Hepatocyte (in vitro differentiated cells): Measurements from ENCODE around the gene MYOD1. TPM values are rescaled to one million over a fixed set of nuclear protein-coding genes. Genes with fewer than 3 reads are reported as not detected.

Source experiments
- DNase-seq: peaks from one replicate; pipeline ENCODE4 v3.0.0-alpha.2; 2016; ENCODE audit warnings: low spot score
- H2AFZ ChIP-seq: fragments of 200-600 bp; sonication (generic); 2 replicates; pipeline ENCODE4 v1.6.0; 2016; ENCODE audit warnings: antibody characterized with exemption, mild to moderate bottlenecking
- H3K27ac ChIP-seq: fragments of 200-600 bp; sonication (generic); 2 replicates; pipeline ENCODE4 v1.5.1; 2016; ENCODE audit warnings: mild to moderate bottlenecking
- H3K27me3 ChIP-seq: fragments of 200-600 bp; sonication (generic); 2 replicates; pipeline ENCODE4 v1.6.1; 2016
- H3K36me3 ChIP-seq: fragments of 200-600 bp; sonication (generic); replicated peaks from 2 replicates; pipeline ENCODE4 v1.5.1; 2016; ENCODE audit warnings: low read depth; ENCODE audit not compliant: insufficient read depth
- H3K4me1 ChIP-seq: fragments of 200-600 bp; sonication (generic); 2 replicates; pipeline ENCODE4 v1.5.1; 2016; ENCODE audit warnings: mild to moderate bottlenecking, moderate library complexity; ENCODE audit not compliant: insufficient read depth
- H3K4me2 ChIP-seq: fragments of 200-600 bp; sonication (generic); 2 replicates; pipeline ENCODE4 v1.6.0; 2016
- H3K4me3 ChIP-seq: fragments of 200-600 bp; sonication (generic); 2 replicates; pipeline ENCODE4 v1.5.1; 2016; ENCODE audit warnings: mild to moderate bottlenecking
- H3K79me2 ChIP-seq: fragments of 200-600 bp; sonication (generic); 2 replicates; pipeline ENCODE4 v1.6.0; 2017; ENCODE audit warnings: mild to moderate bottlenecking
- H3K9me2 ChIP-seq: fragments of 200-600 bp; sonication (generic); replicated peaks from 2 replicates; pipeline ENCODE4 v1.6.0; 2017; ENCODE audit warnings: mild to moderate bottlenecking; ENCODE audit not compliant: insufficient read depth
- H3K9me3 ChIP-seq: fragments of 200-600 bp; sonication (generic); 2 replicates; pipeline ENCODE4 v1.5.1; 2016; ENCODE audit warnings: low read depth, mild to moderate bottlenecking
- H4K20me1 ChIP-seq: fragments of 200-600 bp; sonication (generic); 2 replicates; pipeline ENCODE4 v1.6.0; 2016; ENCODE audit warnings: mild to moderate bottlenecking; ENCODE audit not compliant: insufficient read depth, poor library complexity, severe bottlenecking
- EZH2 ChIP-seq: fragments of 200-600 bp; sonication (generic); IDR thresholded peaks from 2 replicates; pipeline ENCODE4 v1.6.1; 2016; ENCODE audit warnings: antibody characterized with exemption, mild to moderate bottlenecking, borderline replicate concordance
- EZH2phosphoT487 ChIP-seq: fragments of 200-600 bp; sonication (generic); IDR thresholded peaks from one replicate; pipeline ENCODE4 v1.6.1; 2018; ENCODE audit warnings: antibody characterized with exemption, mild to moderate bottlenecking, low read depth, moderate library complexity; ENCODE audit not compliant: unreplicated experiment, severe bottlenecking
- WGBS: methylation state at CpG from one replicate; pipeline ENCODE4 v1.1.6; 2016; ENCODE audit warnings: low lambda C conversion rate; ENCODE audit errors: missing lambda C conversion rate; 5-methylcytosine and 5-hydroxymethylcytosine counted together
- polyA plus RNA-seq: library from polyadenylated mRNA; unstranded; fragments of >200 nt; fragmentation: Nextera tagmentation; extraction: Ambion mirVana; gene quantifications from 2 replicates; pipeline ENCODE4 v1.2.1, GENCODE V29; 2016
- total RNA-seq: library from RNA; depleted of rRNA; stranded (reverse); fragments of >200 nt; gene quantifications from 2 replicates; pipeline ENCODE4 v1.2.3, GENCODE V29; 2014
- TF ChIP-seq, protein P1 (sequence below): fragments of 200-600 bp; sonication (generic); IDR thresholded peaks from 2 replicates; pipeline ENCODE4 v1.5.1; 2016; ENCODE audit warnings: antibody characterized with exemption, mild to moderate bottlenecking; ENCODE audit not compliant: poor library complexity

Gene MYOD1
- total and polyA plus RNA-seq, 2 experiments from 2014 or later: not detected

DNA sequence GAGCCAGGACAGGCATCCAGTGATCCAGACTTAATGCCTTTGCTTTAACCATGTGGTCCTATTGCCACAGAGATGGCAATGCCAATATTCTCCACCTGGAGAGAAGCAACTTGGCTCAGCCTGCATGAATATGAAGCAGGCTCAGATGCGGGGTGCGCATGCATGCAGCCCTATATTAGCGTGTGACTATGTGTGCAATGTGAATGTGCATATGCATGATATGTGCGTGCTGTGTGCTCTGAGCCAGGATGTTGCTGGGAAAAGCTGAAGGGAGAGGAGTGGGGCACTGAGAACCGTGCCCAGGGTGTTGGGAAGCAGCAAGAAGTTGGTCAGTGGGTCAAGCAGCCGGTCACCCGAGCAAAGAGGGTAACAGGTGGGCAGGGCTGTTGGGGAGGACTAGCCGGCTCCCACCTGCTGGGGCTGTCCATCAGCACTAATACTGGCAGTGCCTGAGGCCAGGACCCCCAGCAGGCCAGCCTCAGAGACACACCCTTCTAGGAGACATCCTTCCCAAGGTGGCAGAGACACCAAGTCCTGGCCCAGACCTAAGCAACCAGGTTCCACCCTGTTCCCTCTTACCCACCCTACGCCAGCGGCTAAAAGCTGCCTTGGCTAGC lies 24.8 kb upstream of the MYOD1 start:
- H3K27ac ChIP-seq: no peak overlapping the region
- peaks cover 72% of the 10 kb centered on the region for H3K27me3 ChIP-seq
- TF ChIP-seq EZH2: no peak
- H3K79me2 ChIP-seq: no peaks in the 10 kb centered on the region
- WGBS: 93% methylated on average over 10 of the region's 10 CpGs
- no peaks in the 10 kb centered on the region for H3K36me3 ChIP-seq
- no peak overlapping the region for H3K4me2 ChIP-seq
- no peaks in the 10 kb centered on the region for H3K4me1 ChIP-seq
- H4K20me1 ChIP-seq: no peaks in the 10 kb centered on the region
- H3K9me2 ChIP-seq: no peaks in the 10 kb centered on the region
- DNase-seq: no peak
- no peak overlapping the region for H3K4me3 ChIP-seq
- H2AFZ ChIP-seq: no peak overlapping the region
- no peaks in the 10 kb centered on the region for H3K9me3 ChIP-seq

DNA sequence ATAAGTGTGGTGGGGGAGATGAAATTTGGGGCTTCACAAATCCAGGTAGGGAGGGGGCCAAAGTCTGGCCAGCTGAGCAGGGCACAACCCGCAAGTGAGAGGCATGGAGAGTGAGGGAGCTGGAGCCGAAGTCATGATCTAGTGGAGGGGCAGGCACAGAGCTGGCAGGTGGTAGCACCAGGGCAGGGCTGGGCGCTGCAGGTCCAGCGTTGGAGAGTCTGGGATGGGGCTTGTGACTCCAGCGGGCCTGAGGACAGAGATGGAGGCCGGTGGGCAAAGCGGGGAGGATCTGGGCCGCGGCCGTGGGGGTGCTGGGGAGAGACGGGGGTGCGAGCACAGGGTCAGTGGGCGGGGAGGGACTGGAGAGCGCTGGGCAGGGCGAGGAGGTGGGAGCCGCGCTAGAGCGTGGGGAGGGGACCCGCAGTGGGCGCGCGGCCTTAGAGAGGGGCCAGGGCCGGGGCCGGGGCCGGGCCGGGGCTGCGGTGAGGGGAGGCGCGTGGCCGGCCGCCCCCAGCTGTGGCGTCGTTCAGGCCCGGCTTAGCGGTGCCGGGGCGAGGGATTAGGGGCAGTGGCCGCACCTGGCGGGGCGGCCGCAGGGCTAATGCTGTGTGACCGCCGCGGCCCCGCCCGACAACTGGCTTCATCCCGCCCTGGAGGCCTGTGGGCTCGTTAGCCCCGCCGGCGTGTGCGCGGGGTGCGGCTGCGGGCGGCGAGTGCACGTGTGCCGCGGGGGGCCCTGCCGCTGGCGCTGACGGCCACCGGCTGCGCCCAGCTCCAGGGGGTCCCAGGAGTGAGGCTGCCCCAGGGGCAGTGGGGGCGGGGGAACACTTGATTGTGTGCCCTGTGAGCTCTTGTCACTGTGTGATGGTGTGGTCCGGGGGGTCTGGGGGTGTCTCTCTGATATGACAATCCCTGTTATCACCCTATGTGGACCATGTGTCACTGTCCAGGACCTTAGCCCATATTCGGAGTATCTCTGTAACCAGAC lies 23.6 kb upstream of the MYOD1 start:
- no peaks in the 10 kb centered on the region for H3K9me2 ChIP-seq
- no peak overlapping the region for H3K27ac ChIP-seq
- no peaks in the 10 kb centered on the region for H3K9me3 ChIP-seq
- H3K27me3 ChIP-seq: peaks cover 61% of the 10 kb centered on the region
- no peaks in the 10 kb centered on the region for H3K4me1 ChIP-seq
- H3K36me3 ChIP-seq: no peaks in the 10 kb centered on the region
- no peak overlapping the region for H3K4me3 ChIP-seq
- no peaks in the 10 kb centered on the region for H4K20me1 ChIP-seq
- no peak overlapping the region for H2AFZ ChIP-seq
- DNase-seq: no peak
- 30% methylated on average over 14 of the region's 68 CpGs for WGBS
- TF ChIP-seq EZH2phosphoT487 (no peak), EZH2 (no peak)
- TF ChIP-seq, protein P1, sequence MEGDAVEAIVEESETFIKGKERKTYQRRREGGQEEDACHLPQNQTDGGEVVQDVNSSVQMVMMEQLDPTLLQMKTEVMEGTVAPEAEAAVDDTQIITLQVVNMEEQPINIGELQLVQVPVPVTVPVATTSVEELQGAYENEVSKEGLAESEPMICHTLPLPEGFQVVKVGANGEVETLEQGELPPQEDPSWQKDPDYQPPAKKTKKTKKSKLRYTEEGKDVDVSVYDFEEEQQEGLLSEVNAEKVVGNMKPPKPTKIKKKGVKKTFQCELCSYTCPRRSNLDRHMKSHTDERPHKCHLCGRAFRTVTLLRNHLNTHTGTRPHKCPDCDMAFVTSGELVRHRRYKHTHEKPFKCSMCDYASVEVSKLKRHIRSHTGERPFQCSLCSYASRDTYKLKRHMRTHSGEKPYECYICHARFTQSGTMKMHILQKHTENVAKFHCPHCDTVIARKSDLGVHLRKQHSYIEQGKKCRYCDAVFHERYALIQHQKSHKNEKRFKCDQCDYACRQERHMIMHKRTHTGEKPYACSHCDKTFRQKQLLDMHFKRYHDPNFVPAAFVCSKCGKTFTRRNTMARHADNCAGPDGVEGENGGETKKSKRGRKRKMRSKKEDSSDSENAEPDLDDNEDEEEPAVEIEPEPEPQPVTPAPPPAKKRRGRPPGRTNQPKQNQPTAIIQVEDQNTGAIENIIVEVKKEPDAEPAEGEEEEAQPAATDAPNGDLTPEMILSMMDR: no peak
- peak overlapping the region; percentile 69 for H3K4me2 ChIP-seq
- H3K79me2 ChIP-seq: no peaks in the 10 kb centered on the region

DNA sequence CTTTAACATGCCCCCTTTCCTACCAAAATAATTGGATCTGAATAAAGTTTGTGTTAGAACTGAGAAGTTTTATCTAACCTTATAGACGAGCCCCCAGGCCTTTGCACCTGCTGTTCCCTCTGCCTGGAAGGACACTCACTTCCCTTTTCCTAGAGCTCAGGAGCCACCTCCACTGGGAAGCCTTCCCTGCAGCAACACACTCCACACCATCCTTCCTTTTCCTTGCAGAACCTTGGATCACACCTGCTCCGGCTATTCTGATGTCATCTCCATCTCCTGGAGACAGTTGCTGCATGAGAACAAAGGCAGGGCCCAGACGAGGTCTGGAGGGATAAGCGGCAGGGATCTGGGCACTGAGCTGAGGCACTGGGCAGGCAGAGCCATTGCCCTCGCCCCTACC lies 22.6 kb upstream of the MYOD1 start:
- Histone ChIP-seq H3K36me3 (no peaks in the 10 kb centered on the region), H3K4me1 (no peaks in the 10 kb centered on the region), H3K9me2 (no peaks in the 10 kb centered on the region), H3K4me3 (no peak overlapping the region), H3K4me2 (no peak overlapping the region), H2AFZ (no peak overlapping the region), H4K20me1 (no peaks in the 10 kb centered on the region), H3K9me3 (no peaks in the 10 kb centered on the region), H3K79me2 (no peaks in the 10 kb centered on the region), H3K27me3 (peaks cover 57% of the 10 kb centered on the region), H3K27ac (no peak overlapping the region)
- WGBS: 85% methylated on average over 5 of the region's 5 CpGs
- TF ChIP-seq, protein P1: no peak
- TF ChIP-seq EZH2 (no peak), EZH2phosphoT487 (no peak)
- no peak for DNase-seq
